Activated T-helper 1 cell treated with anti-CD3 and anti-CD28 coated beads, Interleukin-12 subunit alpha, Interleukin-12 subunit beta, Interleukin-2, Interleukin-4 antibody, amounts not matched to agents 30 ng/mL and 10 ng/mL and 1 ng/mL, durations not matched to agents 14 hours and 24 hours and 36 hours (primary cell): ENCODE measurements around the gene C11orf87. TPM values are rescaled to one million over a fixed set of nuclear protein-coding genes. Genes with fewer than 3 reads are reported as not detected.

Experiments used
- DNase-seq: peaks from one replicate; pipeline ENCODE4 v3.0.0; 2021; ENCODE audit warnings: low spot score
- H3K27ac Mint-ChIP-seq: one replicate; pipeline ENCODE4 v1.8.0; 2021; ENCODE audit warnings: mild to moderate bottlenecking, mixed read lengths
- H3K27me3 Mint-ChIP-seq: one replicate; pipeline ENCODE4 v1.8.0; 2022; ENCODE audit warnings: mild to moderate bottlenecking, moderate library complexity, mixed read lengths; ENCODE audit not compliant: insufficient read depth
- H3K36me3 Mint-ChIP-seq: one replicate; pipeline ENCODE4 v1.8.0; 2021; ENCODE audit warnings: low read depth, mixed read lengths
- H3K4me1 Mint-ChIP-seq: one replicate; pipeline ENCODE4 v1.8.0; 2021; ENCODE audit warnings: low read depth, mixed read lengths
- H3K4me3 Mint-ChIP-seq: one replicate; pipeline ENCODE4 v1.8.0; 2021; ENCODE audit warnings: mild to moderate bottlenecking, moderate library complexity, mixed read lengths
- H3K9me3 Mint-ChIP-seq: one replicate; pipeline ENCODE4 v1.8.0; 2021; ENCODE audit warnings: mixed read lengths
- intact Hi-C: fragments of 100-400 bp; cut with micrococcal nuclease; formaldehyde crosslinking; loops from one replicate; pipeline ENCODE4 v1.15.1; 2024
- total RNA-seq: library from RNA; stranded (reverse); gene quantifications from 2 replicates; pipeline ENCODE4 v1.2.3, GENCODE V29; 2022

Gene C11orf87
- total RNA-seq = not detected in 2 replicates

DNA sequence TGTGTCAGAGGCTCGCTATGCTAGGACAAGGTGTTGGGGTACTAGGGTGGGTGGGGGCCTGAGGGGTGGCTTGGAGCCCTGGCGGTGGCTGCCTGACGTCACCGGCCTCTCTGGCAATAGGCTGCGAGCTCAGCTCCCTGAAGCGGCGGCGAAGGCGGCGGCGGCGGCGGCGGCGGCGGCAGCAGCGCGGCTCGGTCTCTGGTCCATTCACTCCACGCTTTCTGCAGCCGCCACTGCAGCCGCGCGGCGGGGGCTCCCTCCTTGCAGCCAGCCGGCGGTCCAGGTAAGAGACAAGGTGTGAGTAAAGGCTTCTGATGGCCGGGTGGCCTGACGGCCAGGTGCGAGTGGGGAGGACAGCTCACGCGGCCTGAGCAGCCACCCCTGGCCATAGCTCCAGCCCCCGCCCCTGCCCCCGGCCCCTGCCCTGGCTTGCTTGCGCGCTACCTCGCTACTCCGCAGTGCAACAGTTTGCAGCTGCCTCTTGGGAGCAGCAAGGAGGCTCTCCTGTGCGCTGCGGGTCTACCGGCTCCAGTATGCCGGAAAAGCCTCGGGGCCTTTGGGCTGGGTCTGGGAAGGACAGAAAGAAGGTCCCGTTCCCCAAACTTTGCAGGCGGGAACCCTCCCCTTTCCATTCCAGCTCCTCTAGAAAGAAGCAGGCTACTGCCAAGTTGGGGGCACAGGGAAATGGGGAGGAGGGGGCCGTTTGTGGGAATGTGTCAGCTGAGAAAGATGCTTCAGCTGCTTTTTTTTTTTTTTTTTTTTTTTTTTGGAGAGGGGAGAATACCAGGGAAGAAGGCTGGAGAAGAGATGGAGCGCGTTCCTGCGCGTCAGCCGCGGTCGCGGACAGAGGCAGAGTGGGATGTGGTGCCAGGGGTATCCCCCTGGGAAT is at the start of gene C11orf87:
C11orf87 (plus strand) TSS at position 210 of the 889 bp plus-strand sequence. CDS start 1,444 bp downstream, outside the sequence.
- no peak within 1 kb of the TSS for H3K27ac Mint-ChIP-seq
- intact Hi-C loops = no loop called here
- peaks cover 17% of the 10 kb centered on the region for H3K27me3 Mint-ChIP-seq
- no peaks in the 10 kb centered on the region for H3K4me1 Mint-ChIP-seq
- no peak within 1 kb of the TSS for H3K4me3 Mint-ChIP-seq
- no peak for DNase-seq
- no peaks in the 10 kb centered on the region for H3K36me3 Mint-ChIP-seq
- H3K9me3 Mint-ChIP-seq = no peaks in the 10 kb centered on the region

DNA sequence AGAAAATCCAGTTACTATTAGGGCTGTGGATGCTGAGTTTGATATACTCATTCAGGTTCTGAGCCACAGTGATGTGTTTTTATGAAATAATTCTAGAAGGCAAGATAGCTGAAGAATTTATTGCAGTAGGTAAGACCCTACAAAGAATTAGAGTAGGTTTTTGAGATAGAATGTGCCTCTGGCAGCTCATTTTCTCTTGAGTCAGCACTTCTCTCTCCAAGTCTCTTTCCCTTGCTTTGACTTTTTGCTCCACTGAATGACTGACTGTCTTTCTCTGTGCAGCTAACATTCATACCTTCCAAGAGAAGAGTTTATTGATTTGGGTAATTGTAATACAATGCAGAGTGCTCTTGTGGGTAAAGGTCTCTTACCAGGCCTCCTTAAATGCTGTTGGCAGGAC is 48.0 kb upstream of the C11orf87 start:
- Mint-ChIP-seq H3K36me3 (no peaks in the 10 kb centered on the region), H3K27me3 (no peaks in the 10 kb centered on the region), H3K4me1 (no peaks in the 10 kb centered on the region), H3K9me3 (peaks cover 4% of the 10 kb centered on the region), H3K4me3 (no peak overlapping the region), H3K27ac (no peak overlapping the region)
- no peak for DNase-seq
- intact Hi-C loops = no loop called here

DNA sequence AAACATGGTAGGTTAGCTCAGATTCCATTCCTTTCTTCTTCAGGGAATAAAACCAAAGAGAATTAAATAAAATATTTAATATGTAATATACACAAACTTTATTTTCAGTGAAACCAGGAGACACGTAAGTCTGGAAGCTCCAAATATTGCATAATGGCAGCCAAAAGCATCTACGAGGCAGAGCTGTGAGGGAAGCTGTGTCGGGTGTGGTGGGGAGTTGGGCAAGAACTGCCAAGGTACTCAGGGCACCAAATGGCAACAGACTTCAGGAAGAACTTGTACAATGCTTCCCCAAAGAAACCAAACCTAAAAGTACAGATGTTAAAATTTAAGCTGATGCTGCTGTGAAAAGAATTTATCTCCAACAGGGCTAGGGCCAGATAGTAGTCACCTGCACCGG is 47.5 kb upstream of the C11orf87 start:
- DNase-seq = no peak
- intact Hi-C loops = no loop called here
- H3K4me1 Mint-ChIP-seq = no peaks in the 10 kb centered on the region
- no peak overlapping the region for H3K27ac Mint-ChIP-seq
- H3K9me3 Mint-ChIP-seq = peaks cover 4% of the 10 kb centered on the region
- H3K27me3 Mint-ChIP-seq = no peaks in the 10 kb centered on the region
- H3K36me3 Mint-ChIP-seq = no peaks in the 10 kb centered on the region
- no peak overlapping the region for H3K4me3 Mint-ChIP-seq

DNA sequence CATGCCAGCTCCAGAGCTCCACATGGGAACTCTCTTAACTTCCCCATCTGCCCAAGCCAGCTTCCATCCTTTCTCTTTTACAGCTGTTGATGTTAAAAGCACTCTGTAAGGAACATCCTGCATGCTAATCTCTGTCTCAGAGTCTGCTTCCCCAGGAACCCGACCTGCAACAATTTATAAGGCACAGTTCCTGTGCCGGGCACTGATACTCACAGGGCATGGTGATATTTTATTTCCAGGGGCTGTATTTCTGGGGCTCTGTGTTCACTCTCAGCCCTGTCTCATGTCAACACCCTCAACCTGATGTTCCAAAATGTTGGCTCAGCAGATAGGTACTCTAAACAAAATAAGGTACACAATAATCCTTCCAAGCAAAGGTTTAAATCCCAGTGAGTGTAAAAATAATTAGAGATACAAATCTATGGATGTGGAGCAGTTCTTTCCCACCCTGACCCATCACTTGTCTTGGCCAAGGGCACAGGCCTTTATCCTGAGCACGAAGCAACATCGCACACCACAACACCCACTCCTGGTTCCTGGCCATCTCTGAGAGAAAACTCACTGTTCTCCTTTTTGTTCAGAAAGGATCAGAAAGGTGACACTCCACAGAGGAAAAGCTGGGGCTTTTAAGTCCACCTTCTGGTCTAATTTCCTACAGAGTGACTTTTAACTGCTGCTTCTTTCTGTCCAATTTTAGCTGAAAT is 44.8 kb upstream of the C11orf87 start:
- no peak overlapping the region for H3K27ac Mint-ChIP-seq
- no peak overlapping the region for H3K4me3 Mint-ChIP-seq
- no peak for DNase-seq
- H3K36me3 Mint-ChIP-seq = no peaks in the 10 kb centered on the region
- intact Hi-C loops = no loop called here
- H3K4me1 Mint-ChIP-seq = no peaks in the 10 kb centered on the region
- H3K9me3 Mint-ChIP-seq = no peaks in the 10 kb centered on the region
- H3K27me3 Mint-ChIP-seq = no peaks in the 10 kb centered on the region

DNA sequence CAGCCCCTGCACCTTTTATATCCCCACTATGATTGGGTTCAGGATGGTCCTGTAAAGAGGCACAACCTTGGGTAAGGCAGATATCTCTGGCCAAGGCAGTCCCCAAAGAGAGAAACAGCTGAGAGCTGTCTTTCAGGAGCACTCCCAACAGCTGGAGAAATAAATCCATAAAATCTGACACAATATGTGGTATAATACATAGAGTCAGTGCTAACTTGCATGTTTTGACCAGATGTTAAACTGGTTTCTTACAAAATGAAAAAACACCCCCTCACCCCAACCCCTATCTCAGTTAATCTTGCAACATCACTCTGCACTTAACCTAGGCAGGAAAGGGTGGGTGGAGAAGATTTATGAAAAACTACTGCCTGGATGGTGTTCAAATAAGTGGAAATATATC is 44.0 kb upstream of the C11orf87 start:
- H3K27me3 Mint-ChIP-seq = no peaks in the 10 kb centered on the region
- no peaks in the 10 kb centered on the region for H3K36me3 Mint-ChIP-seq
- intact Hi-C loops = no loop called here

DNA sequence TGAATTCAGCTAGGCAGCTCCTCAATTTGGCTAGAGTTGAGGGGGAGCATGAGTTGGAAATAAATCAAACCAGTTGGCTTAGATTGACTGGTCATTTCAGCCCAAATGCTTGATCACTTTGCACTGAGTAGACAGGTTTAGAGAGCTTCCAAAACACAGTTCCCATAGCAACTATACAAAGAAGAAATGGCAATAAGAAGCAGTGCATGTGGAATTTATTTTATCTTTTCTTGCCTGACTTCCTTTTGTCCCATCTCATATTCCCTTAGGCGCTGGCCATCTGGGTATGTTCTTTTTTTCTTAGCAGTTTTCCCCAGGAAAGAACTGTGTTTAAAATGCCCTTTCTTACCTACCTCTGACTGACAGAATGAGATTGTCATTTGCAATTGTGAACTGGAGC is 38.7 kb upstream of the C11orf87 start:
- no peak for DNase-seq
- no peaks in the 10 kb centered on the region for H3K27me3 Mint-ChIP-seq
- no peak overlapping the region for H3K4me3 Mint-ChIP-seq
- no peaks in the 10 kb centered on the region for H3K36me3 Mint-ChIP-seq
- H3K4me1 Mint-ChIP-seq = no peaks in the 10 kb centered on the region
- intact Hi-C loops = no loop called here
- H3K27ac Mint-ChIP-seq = no peak overlapping the region
- H3K9me3 Mint-ChIP-seq = no peaks in the 10 kb centered on the region

More for the DNA sequence above, 44.0 kb upstream of the C11orf87 start:
- no peaks in the 10 kb centered on the region for H3K9me3 Mint-ChIP-seq
- H3K4me1 Mint-ChIP-seq = no peaks in the 10 kb centered on the region
- no peak overlapping the region for H3K4me3 Mint-ChIP-seq
- DNase-seq = no peak
- no peak overlapping the region for H3K27ac Mint-ChIP-seq

DNA sequence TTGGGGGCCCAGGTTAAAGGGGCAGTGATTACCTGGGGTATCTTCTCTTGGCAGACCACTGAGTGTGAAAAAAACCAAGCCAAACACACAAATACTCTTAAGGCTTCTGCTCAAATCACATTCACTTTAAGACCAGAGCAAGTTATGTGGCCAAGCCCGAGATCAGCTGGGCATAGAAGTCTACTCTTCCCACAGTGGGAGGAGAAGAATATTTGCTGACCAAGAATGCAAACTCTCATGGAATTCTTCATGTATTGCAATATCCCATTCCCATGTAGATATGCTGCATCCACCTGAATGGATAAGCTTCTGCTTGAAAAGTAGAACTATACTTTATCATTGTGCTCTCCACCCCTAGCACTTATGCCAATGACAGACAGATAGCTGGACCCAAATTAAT is 37.1 kb upstream of the C11orf87 start:
- no peak for DNase-seq
- no peaks in the 10 kb centered on the region for H3K9me3 Mint-ChIP-seq
- no peak overlapping the region for H3K27ac Mint-ChIP-seq
- intact Hi-C loops = no loop called here
- no peaks in the 10 kb centered on the region for H3K36me3 Mint-ChIP-seq
- no peaks in the 10 kb centered on the region for H3K27me3 Mint-ChIP-seq
- no peaks in the 10 kb centered on the region for H3K4me1 Mint-ChIP-seq
- H3K4me3 Mint-ChIP-seq = no peak overlapping the region

DNA sequence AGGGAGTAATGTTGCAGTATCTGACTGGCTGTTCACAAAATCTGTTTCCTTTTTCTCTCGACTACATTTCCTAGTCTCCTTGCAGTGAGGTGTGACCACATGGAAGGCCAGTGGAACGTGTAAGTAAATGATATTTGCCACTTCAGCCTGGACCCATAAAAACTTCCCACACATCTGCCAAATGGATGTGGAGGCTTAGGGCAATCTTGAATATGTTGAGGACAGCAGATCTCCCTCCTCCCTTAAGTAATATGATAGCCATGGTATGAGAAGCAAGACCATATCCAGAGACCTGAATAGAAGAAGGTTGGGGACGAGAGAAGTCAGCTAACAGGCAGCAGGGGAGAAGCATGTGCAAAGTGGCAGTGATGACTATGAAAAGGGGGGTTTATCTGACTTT is 33.0 kb upstream of the C11orf87 start:
- Mint-ChIP-seq H3K4me1 (no peaks in the 10 kb centered on the region), H3K27ac (no peak overlapping the region), H3K4me3 (no peak overlapping the region), H3K27me3 (no peaks in the 10 kb centered on the region), H3K9me3 (no peaks in the 10 kb centered on the region), H3K36me3 (no peaks in the 10 kb centered on the region)
- intact Hi-C loops = no loop called here
- DNase-seq = no peak

DNA sequence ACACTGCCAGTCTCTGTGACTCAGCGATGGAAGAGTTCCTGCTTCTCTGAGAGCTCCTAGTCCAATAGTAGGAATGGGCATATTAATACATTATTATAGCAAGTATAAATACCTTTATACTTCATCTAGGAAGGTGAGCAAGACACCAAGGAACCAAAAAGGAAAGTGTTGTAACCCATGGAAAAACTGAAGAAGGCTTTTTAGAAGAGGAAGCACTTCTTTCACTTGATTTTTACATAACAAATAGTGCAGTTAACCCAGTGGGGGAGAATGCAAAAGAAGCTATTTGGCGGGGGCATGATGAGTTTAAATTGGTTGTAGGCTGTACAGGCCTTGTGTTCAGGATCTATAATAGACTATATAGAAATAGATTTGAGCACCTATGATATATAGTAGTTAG is 31.2 kb upstream of the C11orf87 start:
- H3K4me1 Mint-ChIP-seq = no peaks in the 10 kb centered on the region
- H3K36me3 Mint-ChIP-seq = no peaks in the 10 kb centered on the region

DNA sequence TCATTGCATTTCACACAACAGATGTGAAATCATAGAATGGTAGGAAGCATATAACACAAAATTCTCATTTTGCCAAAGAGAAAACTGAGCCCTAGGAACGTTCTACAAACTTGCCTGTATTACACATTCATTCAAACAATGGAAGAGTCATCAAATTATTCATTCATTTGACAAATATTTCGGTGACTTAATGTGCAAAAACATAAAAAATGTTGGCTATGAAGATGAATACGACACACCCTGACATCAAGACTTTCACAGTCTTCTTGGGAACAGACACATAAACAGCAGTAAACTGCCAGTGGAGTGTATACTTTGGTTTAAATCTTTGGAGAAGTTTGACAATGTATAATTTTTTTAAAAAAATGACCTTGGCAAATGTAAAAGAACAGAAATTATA is 20.4 kb upstream of the C11orf87 start:
- no peak overlapping the region for H3K27ac Mint-ChIP-seq
- H3K4me3 Mint-ChIP-seq = no peak overlapping the region
- H3K36me3 Mint-ChIP-seq = no peaks in the 10 kb centered on the region
- peaks cover 13% of the 10 kb centered on the region for H3K9me3 Mint-ChIP-seq
- DNase-seq = no peak
- intact Hi-C loops = no loop called here
- H3K27me3 Mint-ChIP-seq = no peaks in the 10 kb centered on the region
- no peaks in the 10 kb centered on the region for H3K4me1 Mint-ChIP-seq

More for the DNA sequence above, 31.2 kb upstream of the C11orf87 start:
- DNase-seq = no peak
- no peaks in the 10 kb centered on the region for H3K9me3 Mint-ChIP-seq
- no peak overlapping the region for H3K27ac Mint-ChIP-seq
- H3K4me3 Mint-ChIP-seq = no peak overlapping the region
- no peaks in the 10 kb centered on the region for H3K27me3 Mint-ChIP-seq
- intact Hi-C loops = no loop called here

DNA sequence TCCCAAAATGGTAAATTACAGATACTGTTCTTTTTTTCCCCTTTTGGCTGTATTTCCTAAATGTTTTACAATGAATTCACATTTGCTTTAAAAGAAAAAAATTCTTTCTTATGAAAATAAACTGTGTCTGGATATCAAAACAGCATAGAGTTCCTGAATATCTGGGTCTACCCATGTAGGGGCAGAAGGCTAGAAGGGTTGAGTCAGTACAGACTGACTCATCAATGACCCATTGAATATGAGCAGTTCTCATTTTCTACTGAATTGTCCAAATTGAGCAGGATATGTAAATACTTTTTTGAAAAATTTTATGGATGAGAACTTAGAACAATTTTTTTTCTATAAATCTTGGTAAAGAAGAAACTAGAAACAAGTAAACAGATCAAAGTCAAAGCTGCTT is 16.3 kb upstream of the C11orf87 start:
- H3K27me3 Mint-ChIP-seq = no peaks in the 10 kb centered on the region

DNA sequence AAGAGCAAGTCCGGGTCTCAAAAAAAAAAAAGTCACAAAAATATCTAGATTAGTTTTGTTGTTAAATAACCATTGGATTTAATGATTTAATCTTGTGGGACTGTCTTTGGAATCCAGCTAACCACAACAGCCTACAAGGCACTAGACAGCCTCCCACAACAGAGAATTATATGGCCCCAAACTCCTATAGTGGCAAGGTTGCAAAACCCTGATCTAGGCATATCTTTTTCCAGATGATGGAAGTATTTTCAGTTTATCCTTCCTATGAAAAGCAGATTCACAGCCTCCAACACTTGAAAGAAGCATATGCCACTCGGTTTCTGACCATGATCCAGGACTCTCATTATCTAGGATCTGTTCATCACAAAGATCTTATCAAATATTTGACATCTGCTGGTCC is 5.4 kb upstream of the C11orf87 start:
- Mint-ChIP-seq H3K27me3 (peaks cover 9% of the 10 kb centered on the region), H3K4me1 (no peaks in the 10 kb centered on the region), H3K27ac (no peak overlapping the region), H3K36me3 (no peaks in the 10 kb centered on the region), H3K4me3 (no peak overlapping the region), H3K9me3 (no peaks in the 10 kb centered on the region)
- intact Hi-C loops = no loop called here
- no peak for DNase-seq

More for the DNA sequence above, 16.3 kb upstream of the C11orf87 start:
- intact Hi-C loops = no loop called here
- DNase-seq = no peak
- no peaks in the 10 kb centered on the region for H3K36me3 Mint-ChIP-seq
- H3K27ac Mint-ChIP-seq = no peak overlapping the region
- H3K4me1 Mint-ChIP-seq = no peaks in the 10 kb centered on the region
- peaks cover 6% of the 10 kb centered on the region for H3K9me3 Mint-ChIP-seq
- H3K4me3 Mint-ChIP-seq = no peak overlapping the region

DNA sequence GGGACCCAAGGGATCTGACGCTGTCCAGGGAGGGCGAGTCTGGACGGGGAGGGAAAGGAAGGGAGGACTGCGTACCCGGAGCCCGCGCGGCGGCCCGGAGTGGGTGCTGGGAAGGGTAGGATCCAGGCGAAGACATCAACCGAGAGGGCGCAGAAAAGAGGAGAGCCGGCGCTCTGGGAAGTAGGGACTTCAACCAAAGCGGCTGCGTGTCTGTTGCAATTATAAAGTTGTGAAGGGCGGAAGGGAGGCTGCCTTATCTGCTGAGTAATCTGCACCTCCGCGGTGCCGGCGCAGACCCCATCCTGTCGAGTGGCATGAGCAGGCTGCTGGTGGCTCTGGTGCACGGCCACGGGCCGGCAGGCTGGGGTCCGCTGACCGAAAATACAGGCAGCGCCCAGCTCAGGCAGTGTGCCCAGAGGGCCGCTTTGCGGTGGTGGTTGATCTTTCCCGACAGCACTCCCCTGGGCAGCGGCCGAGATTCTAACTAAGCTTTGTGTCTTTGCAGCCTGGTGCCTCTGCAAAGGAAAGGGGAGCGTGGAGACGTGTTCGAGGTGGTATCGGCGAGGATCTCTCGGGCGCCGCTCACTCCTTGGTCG is 978 bp downstream of the C11orf87 start:
- H3K4me3 Mint-ChIP-seq = no peak overlapping the region
- no peak overlapping the region for H3K27ac Mint-ChIP-seq
- intact Hi-C loops = no loop called here
- H3K27me3 Mint-ChIP-seq = peaks cover 17% of the 10 kb centered on the region
- H3K4me1 Mint-ChIP-seq = no peaks in the 10 kb centered on the region
- no peaks in the 10 kb centered on the region for H3K36me3 Mint-ChIP-seq
- no peaks in the 10 kb centered on the region for H3K9me3 Mint-ChIP-seq
- DNase-seq = no peak
